Calu3 (cell line): ENCODE data around the gene DNAJC28. TPM values are rescaled to one million over a fixed set of nuclear protein-coding genes. Genes with fewer than 3 reads are reported as not detected.
A peak's percentile ranks its signal among the peaks of the same experiment; 100 is the strongest.

ENCODE experiments used
- BruUV-seq: library from RNA; stranded (reverse); fragments of 400-500 nt; replicated peaks from 2 replicates; lab custom pipeline; 2021; lab: Mats Ljungman, UMichigan
- CTCF ChIA-PET: fragments of 300-600 bp; sonication (Branson Sonifier 250); formaldehyde crosslinking; loops from one replicate; lab custom pipeline; 2022; ENCODE audit warnings: antibody characterized with exemption; lab: Charles Lee
- DNase-seq: peaks from one replicate; pipeline ENCODE4 v3.0.0; 2022
- H3K27ac Mint-ChIP-seq: one replicate; pipeline ENCODE4 v1.8.0; 2022; ENCODE audit warnings: mixed read lengths; ENCODE audit not compliant: unreplicated experiment
- H3K27me3 Mint-ChIP-seq: one replicate; pipeline ENCODE4 v1.8.0; 2022; ENCODE audit warnings: mixed read lengths; ENCODE audit not compliant: unreplicated experiment
- H3K36me3 Mint-ChIP-seq: one replicate; pipeline ENCODE4 v1.8.0; 2022; ENCODE audit warnings: mild to moderate bottlenecking, moderate library complexity, mixed read lengths; ENCODE audit not compliant: insufficient read depth, unreplicated experiment
- H3K4me1 Mint-ChIP-seq: one replicate; pipeline ENCODE4 v1.8.0; 2022; ENCODE audit warnings: mild to moderate bottlenecking, low read depth, mixed read lengths; ENCODE audit not compliant: unreplicated experiment
- H3K4me3 Mint-ChIP-seq: one replicate; pipeline ENCODE4 v1.8.0; 2022; ENCODE audit warnings: mild to moderate bottlenecking, low read depth, moderate library complexity, mixed read lengths; ENCODE audit not compliant: unreplicated experiment
- H3K9me3 Mint-ChIP-seq: one replicate; pipeline ENCODE4 v1.8.0; 2022; ENCODE audit warnings: low read depth, mixed read lengths; ENCODE audit not compliant: unreplicated experiment
- intact Hi-C: fragments of 100-400 bp; cut with micrococcal nuclease; formaldehyde crosslinking; loops from one replicate; pipeline ENCODE4 v1.10.0; 2022; ENCODE audit not compliant: unreplicated experiment
- total RNA-seq: library from RNA; stranded (reverse); gene quantifications from 2 replicates; pipeline ENCODE4 v1.2.3, GENCODE V29; 2022
- TF ChIP-seq, protein P1 (sequence below): fragments of 200-600 bp; IDR thresholded peaks from one replicate; pipeline ENCODE4 v1.8.0; 2022; ENCODE audit warnings: antibody characterized with exemption; ENCODE audit not compliant: unreplicated experiment

Gene DNAJC28
- total RNA-seq, 1 experiment from 2014 or later, result 1.2 TPM

GRCh38 chr21:33487996-33488395, 3.5 kb downstream of the DNAJC28 start:
- H3K36me3 Mint-ChIP-seq, result peaks cover 13% of the 10 kb centered on the region
- H3K4me1 Mint-ChIP-seq, result no peaks in the 10 kb centered on the region
- CTCF ChIA-PET, result no interaction called here
- H3K4me3 Mint-ChIP-seq, result no peak overlapping the region
- DNase-seq, result no peak
- no TSS peak for BruUV-seq
- intact Hi-C loops, result no loop called here
- H3K9me3 Mint-ChIP-seq, result no peaks in the 10 kb centered on the region
- no peak overlapping the region for H3K27ac Mint-ChIP-seq
- H3K27me3 Mint-ChIP-seq, result no peaks in the 10 kb centered on the region
- TF ChIP-seq, protein P1, sequence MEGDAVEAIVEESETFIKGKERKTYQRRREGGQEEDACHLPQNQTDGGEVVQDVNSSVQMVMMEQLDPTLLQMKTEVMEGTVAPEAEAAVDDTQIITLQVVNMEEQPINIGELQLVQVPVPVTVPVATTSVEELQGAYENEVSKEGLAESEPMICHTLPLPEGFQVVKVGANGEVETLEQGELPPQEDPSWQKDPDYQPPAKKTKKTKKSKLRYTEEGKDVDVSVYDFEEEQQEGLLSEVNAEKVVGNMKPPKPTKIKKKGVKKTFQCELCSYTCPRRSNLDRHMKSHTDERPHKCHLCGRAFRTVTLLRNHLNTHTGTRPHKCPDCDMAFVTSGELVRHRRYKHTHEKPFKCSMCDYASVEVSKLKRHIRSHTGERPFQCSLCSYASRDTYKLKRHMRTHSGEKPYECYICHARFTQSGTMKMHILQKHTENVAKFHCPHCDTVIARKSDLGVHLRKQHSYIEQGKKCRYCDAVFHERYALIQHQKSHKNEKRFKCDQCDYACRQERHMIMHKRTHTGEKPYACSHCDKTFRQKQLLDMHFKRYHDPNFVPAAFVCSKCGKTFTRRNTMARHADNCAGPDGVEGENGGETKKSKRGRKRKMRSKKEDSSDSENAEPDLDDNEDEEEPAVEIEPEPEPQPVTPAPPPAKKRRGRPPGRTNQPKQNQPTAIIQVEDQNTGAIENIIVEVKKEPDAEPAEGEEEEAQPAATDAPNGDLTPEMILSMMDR, result no peak

- Mint-ChIP-seq H3K27me3 (no peaks in the 10 kb centered on the region), H3K4me3 (no peak overlapping the region), H3K36me3 (peaks cover 30% of the 10 kb centered on the region), H3K4me1 (no peaks in the 10 kb centered on the region), H3K9me3 (no peaks in the 10 kb centered on the region), H3K27ac (no peak overlapping the region)
- CTCF ChIA-PET, result interaction anchor here (0.9 kb wide), 1 partner anchor 20 kb away, joined by 3 read pairs; no protein-coding TSS in a partner anchor
- DNase-seq, result no peak
- TF ChIP-seq, protein P1, result no peak
- BruUV-seq, result no TSS peak
- intact Hi-C loops, result no loop called here
Observed at GRCh38 chr21:33481314-33481943, 10.1 kb downstream of the DNAJC28 start.

- Mint-ChIP-seq H3K4me1 (no peaks in the 10 kb centered on the region), H3K27ac (peak overlapping the region; percentile 48), H3K36me3 (peaks cover 30% of the 10 kb centered on the region), H3K9me3 (no peaks in the 10 kb centered on the region), H3K4me3 (peak overlapping the region; percentile 73), H3K27me3 (no peaks in the 10 kb centered on the region)
- intact Hi-C loops, result no loop called here
- BruUV-seq, result TSS peak; percentile 70
- no peak for DNase-seq
- TF ChIP-seq, protein P1, result no peak
- CTCF ChIA-PET, result interaction anchor here (0.9 to 1.3 kb wide), 5 partner anchors 10 to 540 kb away, joined by 4 to 7 read pairs (median 6); partner anchors contain the start of gene DNAJC28
Observed at GRCh38 chr21:33480481-33481103, 10.9 kb downstream of the DNAJC28 start.

DNA sequence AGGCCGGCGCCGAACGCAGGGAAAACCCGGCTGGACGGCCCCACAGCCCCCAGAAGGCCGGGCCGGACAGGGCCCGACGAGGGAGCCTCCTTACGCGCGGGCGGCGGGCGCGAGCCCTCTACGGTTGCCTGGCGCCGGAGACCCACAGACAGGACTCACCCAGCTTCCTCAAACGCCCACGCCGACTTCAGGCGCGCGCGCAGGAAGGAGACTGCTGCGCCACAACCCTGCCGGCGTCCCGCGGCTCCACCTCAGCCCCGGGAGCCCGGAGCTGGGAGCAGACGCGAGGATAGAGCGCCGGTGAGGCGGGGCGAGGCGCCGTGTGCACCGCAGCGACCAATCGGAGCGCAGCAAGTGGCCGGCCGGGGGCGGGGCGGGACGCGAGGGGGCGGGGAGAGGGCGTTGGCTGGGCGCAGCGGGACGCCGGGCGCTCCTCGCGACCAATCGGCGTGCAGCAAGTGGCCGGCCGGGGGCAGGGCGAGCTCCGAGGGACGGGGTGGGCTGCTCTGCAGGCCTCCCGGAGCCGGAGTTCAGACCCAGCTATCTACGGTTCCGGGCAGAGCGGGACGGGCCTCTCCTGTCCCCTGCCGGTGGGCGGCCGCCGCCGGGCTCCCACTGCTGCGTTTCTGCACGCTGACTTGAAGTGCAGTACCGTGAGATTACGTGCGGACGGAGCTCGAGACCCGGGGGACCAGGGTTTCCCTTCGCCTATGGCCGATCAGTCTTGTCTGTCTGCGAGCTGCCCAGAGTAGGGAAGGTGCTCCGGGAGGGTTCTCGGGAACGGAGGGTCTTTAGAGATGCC, 11.6 kb downstream of the DNAJC28 start, which contains the start of gene TMEM50B:
Gene TMEM50B (minus strand): TSS at position 296 of the 802 bp plus-strand sequence. CDS start 11,089 bp downstream, outside the sequence.
- Mint-ChIP-seq H3K27me3 (no peaks in the 10 kb centered on the region), H3K4me3 (peak within 1 kb of the TSS; percentile 73), H3K4me1 (no peaks in the 10 kb centered on the region), H3K9me3 (no peaks in the 10 kb centered on the region), H3K36me3 (peaks cover 30% of the 10 kb centered on the region), H3K27ac (peak within 1 kb of the TSS; percentile 48)
- intact Hi-C loops, result no loop called here
- CTCF ChIA-PET, result interaction anchor here (0.9 to 1.3 kb wide), 6 partner anchors 11 to 540 kb away, joined by 4 to 11 read pairs (median 6); partner anchors contain the start of gene DNAJC28
- TF ChIP-seq, protein P1, result no peak
- DNase-seq, result peak; percentile 91
- BruUV-seq, result no TSS peak
